ENCODE data around the gene TRIM60. TPM values are rescaled to one million over a fixed set of nuclear protein-coding genes. Genes with fewer than 3 reads are reported as not detected.

The TRIM60 gene
- total and polyA plus RNA-seq, 2 experiments from 2014 or later = not detected

DNA sequence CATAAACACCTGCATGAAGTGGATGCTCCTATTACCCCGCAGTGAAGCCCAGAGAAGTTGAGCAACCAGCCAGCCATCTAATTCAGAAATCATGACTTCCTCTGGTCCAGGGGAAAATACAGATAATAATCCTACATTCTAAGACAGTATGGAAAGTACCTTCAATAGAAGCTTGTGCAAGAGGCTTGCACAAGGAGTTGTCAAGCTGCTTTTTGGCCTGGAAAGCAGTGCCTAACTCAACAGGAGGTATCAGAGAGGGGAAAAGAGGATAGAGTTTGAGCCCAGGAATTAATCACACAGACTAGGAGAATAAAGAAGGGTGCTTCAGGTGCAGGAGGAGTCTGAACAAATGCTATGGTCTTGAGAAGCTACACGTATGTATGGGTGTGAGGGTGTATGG, 54.1 kb downstream of the TRIM60 start (continued):
- TF ChIP-seq EZH2 (IDR thresholded peaks at IDR 0.05; ENCODE audit: low read depth, unreplicated experiment) (no peak), CREB1 (CRISPR knock-in tag; IDR thresholded peaks at IDR 0.05; ENCODE audit: low read depth) (no peak)

DNA sequence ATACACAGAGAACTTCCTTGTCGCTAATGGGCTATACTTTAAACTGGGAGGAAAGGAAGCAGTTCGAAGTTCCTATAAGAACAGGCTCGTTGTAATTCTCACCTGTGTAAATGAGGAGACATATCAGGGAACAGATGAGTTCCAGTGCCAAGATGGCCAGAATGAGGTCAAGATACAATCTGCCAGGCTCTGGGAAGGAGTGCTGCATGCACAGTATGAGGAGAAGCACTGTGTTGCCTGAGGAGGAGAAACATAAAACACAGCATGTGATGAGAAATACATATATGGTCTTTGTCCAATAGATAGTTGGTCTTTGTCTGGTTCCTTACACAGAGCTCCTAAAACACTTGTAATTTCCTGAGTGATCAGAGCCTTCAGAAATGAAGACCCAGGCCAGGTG, 56.6 kb downstream of the TRIM60 start:
- H3K4me3 ChIP-seq = no peak overlapping the region
- no peaks in the 10 kb centered on the region for H3K4me1 ChIP-seq (ENCODE audit: insufficient read depth)
- no peak overlapping the region for H3K4me3 Mint-ChIP-seq
- no peak overlapping the region for H3K4me2 ChIP-seq
- H4K20me1 ChIP-seq (replicated peaks; ENCODE audit: insufficient read depth) = no peaks in the 10 kb centered on the region
- no peak overlapping the region for H3K27ac Mint-ChIP-seq
- no peaks in the 10 kb centered on the region for H3F3A ChIP-seq (replicated peaks; ENCODE audit: low read depth)
- no peak overlapping the region for H3K27ac ChIP-seq (ENCODE audit: low read depth)
- no peak overlapping the region for H2AFZ ChIP-seq
- no peaks in the 10 kb centered on the region for H3K4me1 Mint-ChIP-seq
- ATAC-seq = no peak
- no peaks in the 10 kb centered on the region for H3K9me3 Mint-ChIP-seq
- no peaks in the 10 kb centered on the region for H3K27me3 ChIP-seq (ENCODE audit: insufficient read depth)
- no peak for DNase-seq (ENCODE audit: low spot score)
- TF ChIP-seq, protein P1, sequence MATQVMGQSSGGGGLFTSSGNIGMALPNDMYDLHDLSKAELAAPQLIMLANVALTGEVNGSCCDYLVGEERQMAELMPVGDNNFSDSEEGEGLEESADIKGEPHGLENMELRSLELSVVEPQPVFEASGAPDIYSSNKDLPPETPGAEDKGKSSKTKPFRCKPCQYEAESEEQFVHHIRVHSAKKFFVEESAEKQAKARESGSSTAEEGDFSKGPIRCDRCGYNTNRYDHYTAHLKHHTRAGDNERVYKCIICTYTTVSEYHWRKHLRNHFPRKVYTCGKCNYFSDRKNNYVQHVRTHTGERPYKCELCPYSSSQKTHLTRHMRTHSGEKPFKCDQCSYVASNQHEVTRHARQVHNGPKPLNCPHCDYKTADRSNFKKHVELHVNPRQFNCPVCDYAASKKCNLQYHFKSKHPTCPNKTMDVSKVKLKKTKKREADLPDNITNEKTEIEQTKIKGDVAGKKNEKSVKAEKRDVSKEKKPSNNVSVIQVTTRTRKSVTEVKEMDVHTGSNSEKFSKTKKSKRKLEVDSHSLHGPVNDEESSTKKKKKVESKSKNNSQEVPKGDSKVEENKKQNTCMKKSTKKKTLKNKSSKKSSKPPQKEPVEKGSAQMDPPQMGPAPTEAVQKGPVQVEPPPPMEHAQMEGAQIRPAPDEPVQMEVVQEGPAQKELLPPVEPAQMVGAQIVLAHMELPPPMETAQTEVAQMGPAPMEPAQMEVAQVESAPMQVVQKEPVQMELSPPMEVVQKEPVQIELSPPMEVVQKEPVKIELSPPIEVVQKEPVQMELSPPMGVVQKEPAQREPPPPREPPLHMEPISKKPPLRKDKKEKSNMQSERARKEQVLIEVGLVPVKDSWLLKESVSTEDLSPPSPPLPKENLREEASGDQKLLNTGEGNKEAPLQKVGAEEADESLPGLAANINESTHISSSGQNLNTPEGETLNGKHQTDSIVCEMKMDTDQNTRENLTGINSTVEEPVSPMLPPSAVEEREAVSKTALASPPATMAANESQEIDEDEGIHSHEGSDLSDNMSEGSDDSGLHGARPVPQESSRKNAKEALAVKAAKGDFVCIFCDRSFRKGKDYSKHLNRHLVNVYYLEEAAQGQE (IDR thresholded peaks at IDR 0.05; ENCODE audit: unreplicated experiment) = no peak
- TF ChIP-seq ETS1 (IDR thresholded peaks at IDR 0.05) = no peak
- no peak for TF ChIP-seq ZNF462 (CRISPR knock-in tag; IDR thresholded peaks at IDR 0.05)
- no peak for TF ChIP-seq EZH2 (IDR thresholded peaks at IDR 0.05; ENCODE audit: low read depth, unreplicated experiment)
- TF ChIP-seq EZH2phosphoT487 (IDR thresholded peaks at IDR 0.05; ENCODE audit: unreplicated experiment) = no peak
- TF ChIP-seq CTCF (conservative IDR thresholded peaks at IDR 0.05; ENCODE audit: low read depth in 2 of 2) = no peak
- no peak for TF ChIP-seq JUNB (IDR thresholded peaks at IDR 0.05; ENCODE audit: unreplicated experiment)
- TF ChIP-seq ZNF331 (CRISPR knock-in tag; IDR thresholded peaks at IDR 0.05; ENCODE audit: low read depth) = no peak
- TF ChIP-seq CREB1 (CRISPR knock-in tag; IDR thresholded peaks at IDR 0.05; ENCODE audit: low read depth) = no peak
- no peak for TF ChIP-seq NANOG (IDR thresholded peaks at IDR 0.05; ENCODE audit: borderline replicate concordance)
- no peak for TF ChIP-seq STAT1 (IDR thresholded peaks at IDR 0.05; ENCODE audit: unreplicated experiment)
- peaks cover 4% of the 10 kb centered on the region; the same call in 1 of the 2 replicates for H3K36me3 ChIP-seq (ENCODE audit: insufficient read depth)
- no peaks in the 10 kb centered on the region for H3K9me2 ChIP-seq (ENCODE audit: insufficient read depth)
- no peaks in the 10 kb centered on the region for H3K79me2 ChIP-seq (replicated peaks; ENCODE audit: insufficient read depth)
- H3K27me3 Mint-ChIP-seq (ENCODE audit: insufficient read depth, low read depth, poor library complexity) = peaks cover 2% of the 10 kb centered on the region
- H3K36me3 Mint-ChIP-seq (ENCODE audit: low read depth) = peaks cover 32% of the 10 kb centered on the region
